ENCODE measurements around the gene STK32B.

The STK32B gene

DNA sequence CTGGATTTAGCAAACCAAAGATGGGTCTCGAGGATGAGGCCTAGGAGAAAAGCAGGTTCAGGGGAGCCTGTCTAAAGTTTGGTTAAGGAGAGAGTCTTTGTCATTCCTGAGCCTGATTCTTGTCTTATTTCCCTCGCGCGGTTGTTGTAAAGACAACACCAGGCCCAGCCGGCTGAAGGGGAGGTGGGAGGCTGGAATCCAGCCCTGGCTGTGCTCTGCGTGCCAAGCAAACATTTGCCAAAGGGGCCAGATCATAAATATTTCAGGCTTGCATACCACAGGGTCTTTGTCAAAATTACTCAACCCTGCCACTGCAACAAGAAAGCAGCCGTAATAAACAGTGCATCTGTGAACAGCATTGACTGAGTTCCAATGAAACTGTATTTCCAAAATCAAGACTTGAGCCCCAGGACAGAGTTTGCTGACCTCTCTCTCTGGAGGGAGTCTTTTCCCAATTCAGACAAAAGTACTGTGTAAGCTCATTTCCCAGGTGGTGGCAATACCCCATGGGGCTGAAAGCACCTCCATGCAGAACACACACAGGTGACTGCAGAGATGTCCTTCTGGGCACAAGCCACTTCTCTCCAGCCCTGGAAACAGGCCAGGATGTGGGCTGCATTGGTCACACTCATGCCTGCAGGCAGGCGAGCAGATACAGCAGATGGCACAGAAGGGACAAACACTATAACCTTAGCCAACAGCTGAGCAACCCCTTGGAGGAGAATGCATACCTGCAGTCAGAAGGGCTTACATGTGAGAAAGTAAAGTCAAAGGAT is 320.3 kb downstream of the STK32B start:
- no peak for DNase-seq

DNA sequence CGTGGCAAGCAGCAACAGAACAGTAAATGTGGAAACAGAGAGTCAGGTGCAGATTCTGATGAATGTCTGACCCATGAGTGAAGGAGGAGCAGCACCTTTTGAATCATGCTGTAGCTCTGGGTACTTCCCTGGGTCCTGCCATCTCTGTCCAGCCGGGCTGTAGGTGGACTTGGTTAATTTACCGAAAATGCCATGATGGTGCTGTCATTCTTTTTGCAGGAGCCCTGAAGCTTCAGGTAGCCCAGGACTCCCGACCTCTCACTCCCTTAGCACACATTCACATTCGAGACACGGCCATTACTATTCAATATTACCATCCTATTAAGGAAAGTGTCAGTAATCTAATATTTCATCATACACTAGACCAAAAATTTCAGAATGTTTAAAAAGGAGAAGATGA is 320.9 kb downstream of the STK32B start:
- DNase-seq, result no peak

DNA sequence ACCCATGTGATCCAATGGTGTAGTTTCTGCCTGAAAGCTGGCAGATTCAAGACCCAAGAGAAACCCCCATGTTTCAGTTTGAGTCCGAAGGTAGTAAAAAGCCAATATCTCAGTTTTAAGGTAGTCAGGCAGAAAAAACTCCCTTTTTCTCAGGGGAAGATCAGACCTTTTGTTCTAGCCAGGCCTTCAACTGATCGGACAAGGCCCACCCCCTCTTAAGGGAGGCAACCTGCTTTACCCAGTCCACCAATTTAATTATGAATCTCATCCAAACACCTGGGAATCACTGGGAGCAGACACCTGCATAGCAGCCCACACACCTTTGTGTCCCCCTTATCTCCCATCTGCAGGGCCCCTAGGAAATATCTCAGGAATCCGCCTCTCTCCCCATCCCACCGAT is 322.0 kb downstream of the STK32B start:
- no peak for DNase-seq

DNA sequence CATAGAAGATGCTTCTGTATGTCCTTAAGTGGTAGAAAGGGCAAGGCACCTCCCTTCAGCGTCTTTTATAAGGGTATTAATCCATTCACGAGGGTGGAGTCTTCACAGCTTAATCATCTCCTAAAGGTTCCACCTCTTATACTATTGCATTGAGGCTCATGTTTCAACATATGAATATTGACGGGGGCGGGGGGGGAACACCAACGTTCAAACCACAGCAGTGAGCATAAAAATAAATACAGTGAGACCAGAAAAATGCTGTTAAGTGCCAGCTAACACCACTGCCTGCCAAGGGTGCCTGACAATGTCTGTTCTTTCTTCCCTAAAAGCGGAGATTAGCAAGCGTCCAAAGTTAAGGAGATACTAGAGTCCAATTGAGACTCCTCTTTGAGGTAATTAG is 323.3 kb downstream of the STK32B start:
- no peak for DNase-seq

DNA sequence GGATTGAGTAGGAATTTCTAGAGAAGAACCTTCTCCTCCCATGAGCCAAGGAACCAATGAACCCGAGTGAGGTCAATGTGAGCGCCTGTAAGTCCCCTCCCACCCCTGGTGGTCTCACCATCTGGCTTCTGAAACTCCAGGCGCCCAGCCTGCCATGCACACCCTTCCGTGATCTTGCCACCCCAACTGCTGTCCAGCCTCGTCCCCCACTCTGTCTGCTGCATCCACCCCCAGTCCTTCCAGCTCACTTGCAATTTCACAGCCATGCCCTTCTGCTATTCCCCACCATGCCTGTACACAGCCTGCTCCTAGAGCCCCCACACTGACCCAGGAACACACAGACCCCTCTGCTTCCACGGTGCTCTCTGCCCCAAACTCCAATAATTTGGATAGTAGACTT is 323.7 kb downstream of the STK32B start:
- DNase-seq, result no peak

DNA sequence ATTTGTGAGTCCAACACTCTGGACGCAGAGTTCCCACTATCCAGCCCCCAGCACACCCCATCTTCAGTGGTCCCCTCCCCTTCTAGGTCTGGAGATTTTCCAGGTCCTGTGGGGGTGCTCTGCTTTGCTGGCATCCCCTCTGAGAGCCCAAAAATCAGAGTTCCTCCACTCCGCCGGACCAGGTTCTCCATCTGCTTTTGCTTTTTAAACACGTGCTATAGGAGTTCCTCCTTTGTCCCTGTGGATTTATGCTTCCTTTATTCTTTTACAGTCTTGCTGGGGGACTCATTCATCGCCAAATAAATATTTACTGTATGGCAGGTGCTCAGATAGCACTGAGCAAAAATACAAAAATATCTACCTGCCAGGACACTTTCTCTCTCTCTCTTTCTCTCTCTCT is 324.7 kb downstream of the STK32B start:
- no peak for DNase-seq

DNA sequence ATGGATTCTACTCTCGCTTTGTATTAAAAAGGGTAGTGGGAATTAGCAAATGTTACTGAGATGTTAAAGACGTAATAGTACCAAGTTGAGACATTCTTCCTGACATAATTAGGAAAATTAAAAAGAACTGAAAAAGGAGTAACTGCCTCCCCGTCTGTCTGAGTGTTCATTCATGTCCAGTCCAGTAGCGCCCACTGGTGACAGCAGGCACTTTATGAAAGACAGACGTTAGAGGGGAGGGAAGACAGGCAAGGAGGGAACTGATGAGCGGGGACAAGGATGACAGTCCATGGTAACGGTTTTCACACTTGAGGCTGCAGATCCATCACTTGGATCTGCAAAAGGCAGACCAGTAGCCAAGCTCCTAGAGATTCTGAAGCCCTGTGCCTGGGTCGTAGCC is 326.7 kb downstream of the STK32B start:
- no peak for DNase-seq

DNA sequence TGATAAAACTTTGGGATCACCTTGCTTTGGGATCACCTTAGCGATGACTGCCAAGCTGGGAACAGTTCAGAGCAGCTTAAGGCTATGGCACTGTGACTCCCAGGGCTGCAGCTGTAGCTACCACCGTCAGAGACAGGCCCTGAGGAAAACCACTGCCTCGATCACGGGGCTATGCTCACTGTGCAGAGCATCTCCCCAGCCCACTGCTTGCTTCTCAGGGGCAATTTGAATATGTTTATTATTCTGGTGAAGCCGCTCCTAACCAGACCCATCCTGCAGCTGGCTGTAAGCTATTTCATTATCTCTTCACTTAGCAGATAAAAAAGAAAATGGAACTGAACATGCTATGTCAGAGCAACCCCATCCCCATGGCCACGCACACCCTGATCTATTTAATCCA is 328.6 kb downstream of the STK32B start:
- no peak for DNase-seq

DNA sequence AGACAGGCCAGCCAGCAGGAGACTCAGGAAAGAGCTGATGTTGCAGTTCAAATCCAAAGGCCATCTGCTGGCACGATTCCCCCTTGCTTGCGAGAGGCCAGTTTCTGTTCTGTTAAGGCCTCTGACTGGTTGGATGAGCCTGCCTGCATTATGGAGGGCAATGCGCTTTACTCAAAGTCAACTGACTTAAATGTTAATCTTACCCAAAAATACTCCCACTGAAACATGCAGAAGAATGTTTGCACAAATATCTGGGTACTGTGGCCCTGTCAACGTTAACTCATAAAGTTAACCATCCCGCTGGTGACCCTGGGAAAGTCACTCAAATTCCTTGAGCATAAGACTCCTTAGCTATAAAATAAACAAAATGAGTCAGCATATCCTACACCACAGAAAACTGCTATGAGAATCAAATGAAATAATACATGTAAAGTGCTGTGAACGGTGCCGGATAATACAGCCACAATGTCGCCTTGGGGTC is 330.7 kb downstream of the STK32B start:
- no peak for DNase-seq

DNA sequence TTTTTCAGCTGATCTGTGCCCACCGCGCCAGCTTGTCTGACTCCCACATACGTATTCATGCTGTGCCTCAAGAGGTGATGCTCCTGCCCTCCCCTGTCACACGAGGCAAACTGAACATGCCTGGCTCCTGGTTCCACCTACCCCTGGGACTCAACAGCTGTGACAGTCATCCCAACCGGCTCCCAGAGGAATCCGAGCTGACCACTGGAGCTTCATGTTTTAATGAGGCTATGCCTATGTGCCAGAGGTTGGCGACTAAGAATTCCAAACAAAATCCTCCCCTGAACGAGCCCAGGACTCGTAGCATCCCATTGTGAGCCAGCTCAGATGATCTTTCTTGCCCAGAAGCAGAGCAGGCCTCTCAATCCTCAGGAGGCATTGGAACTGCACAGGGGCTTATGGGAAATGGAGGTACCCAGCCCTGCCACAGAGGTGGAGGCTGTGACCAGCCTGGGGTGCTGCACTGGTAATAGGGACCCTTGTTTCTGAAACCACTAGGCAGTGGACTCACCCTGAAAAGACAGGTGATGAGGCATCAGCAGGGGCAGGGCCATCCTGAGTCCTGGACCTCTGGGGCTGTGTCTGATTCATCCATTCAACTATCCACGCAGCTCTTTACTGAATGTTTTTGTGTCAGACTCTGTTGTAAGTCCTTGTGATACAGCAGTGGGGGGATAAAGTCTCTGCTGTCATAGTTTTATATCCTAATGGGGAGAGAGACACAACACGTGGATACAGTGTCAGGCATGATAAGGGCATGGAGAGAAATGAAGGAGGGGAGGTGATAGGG is 332.1 kb downstream of the STK32B start:
- no peak for DNase-seq

DNA sequence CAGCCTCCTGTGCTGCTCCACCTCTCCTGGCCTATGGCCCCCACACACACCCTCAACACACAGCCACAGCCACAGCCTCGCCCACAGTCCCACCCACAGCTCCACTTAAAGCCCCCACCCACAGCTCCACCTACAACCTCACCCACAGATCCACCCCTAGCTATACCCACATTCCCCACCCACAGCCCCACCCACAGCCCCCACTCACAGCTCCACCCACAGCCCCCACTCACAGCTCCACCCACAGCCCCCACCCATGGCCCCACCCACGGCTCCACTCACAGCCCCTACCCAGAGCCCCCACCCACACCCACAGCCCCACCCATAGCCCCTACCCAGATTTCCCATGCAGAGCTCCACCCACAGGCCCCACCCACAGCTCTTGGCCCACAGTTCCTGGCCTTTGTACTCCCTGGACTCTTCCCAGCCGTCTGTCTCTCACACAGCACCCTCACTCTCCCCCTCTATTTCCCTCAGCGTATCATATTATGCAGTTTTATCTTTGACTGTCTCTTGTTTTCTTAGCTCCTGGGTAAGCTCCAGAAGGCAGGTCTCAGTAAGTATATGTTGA is 334.5 kb downstream of the STK32B start:
- DNase-seq, result no peak

DNA sequence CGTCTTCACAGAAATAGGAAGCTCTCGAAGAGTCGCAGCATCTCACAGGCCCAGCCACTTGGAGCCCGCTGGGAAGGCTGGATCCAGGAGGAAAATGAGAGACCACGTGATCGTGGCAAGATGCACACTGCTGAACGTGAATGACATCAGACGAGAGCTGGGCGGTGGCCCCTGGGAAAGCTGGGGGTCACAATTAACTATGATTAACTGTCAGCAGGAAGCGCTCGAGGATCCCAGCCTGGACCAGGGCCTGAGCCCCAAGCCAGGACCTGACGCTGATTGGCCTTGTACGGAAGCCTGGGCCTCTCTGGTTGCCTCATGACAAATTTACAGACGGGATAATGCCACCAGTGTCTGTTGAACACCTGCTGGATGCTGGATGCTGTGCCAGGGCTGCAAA is 335.6 kb downstream of the STK32B start:
- DNase-seq, result no peak

DNA sequence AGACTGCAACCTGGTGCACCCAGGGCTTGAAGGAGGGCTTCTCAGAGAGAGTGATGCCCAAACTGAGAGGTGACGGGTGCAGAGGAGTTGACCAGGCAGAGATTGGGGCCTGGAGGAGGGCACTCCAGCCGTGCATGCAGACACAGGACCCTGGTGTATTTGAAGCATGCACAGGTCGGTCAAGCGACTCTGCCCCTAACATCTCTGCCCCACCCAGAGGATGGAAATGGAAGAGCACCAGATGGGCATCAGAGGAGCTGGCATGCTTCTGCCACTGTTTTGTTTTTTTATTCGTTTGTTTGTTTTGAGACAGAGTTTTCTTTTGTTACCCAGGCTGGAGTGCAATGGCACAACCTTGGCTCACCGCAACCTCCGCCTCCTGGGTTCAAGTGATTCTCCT is 336.2 kb downstream of the STK32B start:
- no peak for DNase-seq

DNA sequence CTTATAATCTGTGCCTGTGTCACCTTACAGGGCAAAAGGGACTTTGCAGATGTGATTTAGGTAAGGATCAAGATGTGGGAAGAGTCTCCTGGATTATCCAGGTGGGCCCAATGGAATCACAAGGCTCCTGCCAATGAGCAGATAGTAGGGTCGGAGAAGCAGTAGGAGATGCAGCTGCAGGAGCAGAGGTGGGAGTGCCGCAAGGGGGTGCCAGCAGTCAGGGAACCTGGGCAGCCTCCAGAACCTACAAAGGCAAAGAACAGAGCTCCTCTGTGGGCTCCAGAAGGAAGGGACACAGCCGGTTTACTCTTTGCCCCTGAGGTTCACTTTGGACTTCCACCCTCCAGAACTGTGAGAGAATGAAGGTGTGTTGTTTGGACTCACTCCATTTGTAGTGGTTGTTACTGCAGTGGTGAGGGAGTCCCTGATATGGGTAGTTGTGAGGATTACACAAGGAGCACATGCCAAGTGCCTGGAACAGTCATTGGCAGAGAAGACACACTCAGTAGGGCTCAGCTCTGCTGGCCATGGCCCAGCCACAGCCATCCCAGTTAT is 338.6 kb downstream of the STK32B start:
- no peak for DNase-seq

DNA sequence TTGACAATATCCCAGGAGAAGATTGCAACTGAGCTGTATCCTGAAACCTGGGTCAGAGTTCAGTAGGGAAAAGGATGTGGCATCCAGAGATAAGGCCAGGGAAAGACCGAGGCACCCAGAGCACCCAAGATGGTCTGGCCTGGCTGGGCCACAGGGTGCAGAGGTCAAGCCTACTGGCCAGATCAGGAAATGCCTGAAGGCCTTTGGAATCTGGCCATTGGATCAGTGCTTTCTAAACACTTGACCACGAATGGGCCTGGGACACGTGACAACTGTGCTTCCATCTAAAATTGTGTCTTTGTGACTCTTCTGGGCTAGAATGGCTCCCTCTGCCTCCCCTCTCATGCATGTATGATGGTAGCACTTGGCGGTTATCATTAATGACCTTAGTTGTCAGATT is 340.2 kb downstream of the STK32B start:
- DNase-seq, result no peak

DNA sequence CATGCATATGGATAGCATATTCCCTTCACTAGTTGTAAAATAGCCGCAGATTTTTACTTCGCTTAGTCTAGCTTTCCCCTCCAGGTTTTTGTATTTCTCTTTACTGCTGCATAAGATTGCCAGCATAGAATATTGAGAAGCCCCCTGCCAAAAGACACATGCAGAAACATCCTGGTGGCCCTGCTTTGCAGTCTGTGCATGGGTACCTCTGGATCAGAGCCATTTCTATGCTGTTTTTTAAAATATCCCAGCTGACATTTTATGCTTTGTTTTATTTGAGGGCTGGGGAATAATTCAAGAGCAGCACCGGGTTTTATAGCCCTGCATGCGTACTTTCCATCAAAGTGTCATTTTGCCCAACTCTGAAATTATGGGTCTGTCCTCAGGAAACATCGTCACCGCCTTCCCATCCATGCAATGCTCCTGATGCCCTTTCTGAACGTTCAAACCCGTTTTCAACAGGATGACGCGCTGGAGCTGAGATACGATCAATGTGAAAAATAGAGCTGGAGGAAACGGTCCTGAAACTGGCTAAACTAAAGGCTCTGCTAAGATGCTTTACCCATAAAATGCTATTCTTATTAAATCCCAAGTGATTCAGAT is 342.7 kb downstream of the STK32B start:
- no peak for DNase-seq

DNA sequence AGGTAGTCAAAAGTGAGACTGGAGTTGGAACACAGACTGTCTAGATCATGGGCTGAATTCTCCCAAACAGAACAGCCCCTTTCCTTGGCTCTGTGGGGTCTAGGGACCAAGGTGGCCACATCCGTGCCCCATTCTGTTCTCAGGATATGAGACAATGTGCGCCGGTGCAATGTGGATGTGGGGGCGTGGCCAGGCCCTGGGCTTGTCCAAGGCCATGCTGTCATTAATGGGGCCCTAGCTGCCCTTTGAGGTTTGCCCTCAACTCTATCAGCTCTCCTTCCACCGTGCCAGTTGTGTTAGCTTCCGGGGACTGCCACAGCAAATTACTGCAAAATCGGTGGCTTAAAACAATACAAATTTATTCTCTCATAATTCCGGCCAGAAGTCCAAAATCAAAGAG is 344.5 kb downstream of the STK32B start:
- DNase-seq, result no peak

DNA sequence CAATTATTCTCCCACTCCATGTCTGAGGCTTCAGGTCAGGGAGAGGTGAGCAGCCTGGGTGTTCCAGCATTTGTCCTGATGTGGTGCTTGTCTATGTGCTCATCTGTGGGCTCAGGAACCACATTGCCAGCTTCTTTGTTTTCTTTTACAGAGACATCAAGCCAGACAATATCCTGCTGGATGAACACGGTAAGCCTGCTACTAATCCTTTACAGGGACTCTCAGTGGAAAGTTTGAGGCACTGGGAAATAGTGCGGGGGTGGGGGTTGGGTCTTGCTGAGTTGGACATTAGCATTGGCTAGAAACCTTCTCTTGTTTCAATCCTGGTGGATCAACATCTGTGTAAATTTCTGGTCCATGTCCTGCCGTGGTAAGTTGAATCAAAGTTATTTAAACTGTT is 346.8 kb downstream of the STK32B start:
- no peak for DNase-seq

DNA sequence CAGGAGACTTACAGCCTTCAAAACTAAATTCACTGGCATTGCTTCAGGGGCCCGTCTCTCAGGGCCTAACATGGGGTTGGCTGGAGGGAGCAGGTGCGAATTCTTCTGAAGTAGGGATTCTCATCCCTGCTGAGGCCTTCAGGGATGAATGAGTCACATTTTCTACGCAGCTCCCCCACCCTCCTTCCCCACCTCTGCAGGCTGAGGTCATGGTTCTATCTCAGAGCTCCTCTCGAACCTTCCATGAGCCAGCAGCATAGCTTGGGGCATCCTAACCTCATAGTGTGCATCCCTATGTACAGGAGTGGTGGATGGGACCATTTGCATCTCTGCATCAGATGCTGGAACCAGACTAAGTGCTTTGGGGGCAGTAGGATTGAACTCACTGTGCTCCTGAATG is 347.8 kb downstream of the STK32B start:
- no peak for DNase-seq

DNA sequence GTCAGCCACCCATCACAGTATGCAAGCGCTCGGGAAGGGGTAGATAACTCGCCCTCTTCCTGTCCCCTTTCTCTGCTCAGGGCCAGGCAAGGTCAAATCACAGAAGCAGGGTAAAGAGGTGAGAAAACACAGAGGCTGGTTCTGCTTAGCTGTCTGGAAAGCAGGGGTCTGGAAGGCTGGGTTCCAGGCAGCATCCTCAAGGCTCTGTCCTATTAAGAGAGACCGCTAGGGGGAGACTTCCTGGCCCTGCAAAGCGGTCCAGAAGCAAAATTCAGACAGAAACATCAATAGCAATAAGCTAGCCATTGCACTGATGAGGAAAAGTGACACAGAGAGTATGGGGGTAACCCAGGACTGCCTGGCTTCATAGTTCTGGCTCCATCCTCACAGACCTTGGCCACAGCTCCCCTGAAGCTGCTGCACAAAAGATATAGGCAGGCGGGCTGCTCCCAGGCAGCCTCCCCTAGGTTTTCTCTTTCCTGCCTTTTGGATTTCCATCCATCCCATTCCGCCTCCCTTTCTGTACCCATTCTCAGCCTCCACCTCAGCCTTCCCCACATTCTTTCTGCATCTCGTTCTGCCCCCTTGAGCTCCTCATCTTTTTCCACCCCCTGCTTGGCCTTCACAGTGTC is 348.6 kb downstream of the STK32B start:
- DNase-seq, result no peak

DNA sequence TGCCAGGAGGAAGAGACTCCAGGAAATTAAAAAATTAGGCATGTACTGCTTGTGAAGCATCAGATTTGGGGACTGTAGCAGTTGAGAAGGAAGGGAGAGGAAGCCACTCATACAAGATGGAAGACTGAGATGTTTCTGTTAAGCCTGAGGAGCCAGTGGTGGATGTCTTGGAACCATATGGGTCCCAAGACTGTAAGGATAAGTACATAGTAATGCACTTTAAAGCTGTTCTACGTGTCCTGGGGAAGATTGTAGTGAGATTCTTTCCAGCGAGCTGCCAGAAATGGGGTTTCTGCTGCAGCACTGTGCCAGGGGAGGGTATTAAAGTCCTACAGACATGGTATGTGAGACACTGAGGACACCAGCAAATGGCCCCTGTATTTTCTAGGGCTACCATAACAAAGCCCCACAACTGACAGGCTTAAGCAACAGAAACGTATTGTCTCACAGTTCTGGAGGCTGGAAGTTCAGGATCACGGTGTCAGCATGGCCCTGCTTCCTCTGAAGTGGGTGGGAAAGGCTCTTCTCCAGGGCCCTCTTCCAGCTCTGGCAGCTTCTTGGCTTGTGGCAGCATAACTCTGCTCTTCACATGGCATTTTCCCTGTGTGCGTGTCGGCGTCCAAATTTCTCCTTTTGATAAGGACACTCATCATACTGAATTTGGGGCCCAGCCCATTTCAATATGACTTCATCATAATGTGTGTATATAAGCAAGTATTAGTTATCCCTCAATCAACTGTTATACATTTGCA is 352.6 kb downstream of the STK32B start:
- DNase-seq, result no peak

DNA sequence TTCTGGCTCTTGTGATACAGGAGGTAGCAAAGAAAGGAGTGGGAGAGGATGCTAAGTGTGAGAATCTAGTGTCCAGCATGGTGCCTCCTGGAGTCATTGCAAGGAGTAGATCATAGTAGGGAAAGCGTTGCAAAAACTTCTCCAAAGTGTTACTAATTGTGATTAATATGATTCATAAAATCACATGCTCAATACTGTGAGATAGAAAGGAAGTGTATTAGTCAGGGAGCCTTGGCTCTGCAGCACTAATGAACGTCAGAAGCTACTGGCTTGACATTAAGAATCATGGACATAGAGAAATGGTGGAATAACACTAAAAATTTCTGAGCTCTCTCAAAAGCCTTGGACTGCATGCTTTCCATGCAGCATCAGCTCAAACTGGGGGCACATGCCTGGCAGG is 358.0 kb downstream of the STK32B start:
- no peak for DNase-seq
